A673 (cell line): Measurements from ENCODE around the gene SYNJ1. TPM values are rescaled to one million over a fixed set of nuclear protein-coding genes. Genes with fewer than 3 reads are reported as not detected.

Experiments
- BruUV-seq: library from RNA; stranded (reverse); fragments of 400-500 nt; replicated peaks from 2 replicates; lab custom pipeline; 2021; lab: Mats Ljungman, UMichigan
- CTCF ChIA-PET: fragments of 300-600 bp; sonication (Branson Sonifier 250); formaldehyde crosslinking; loops from one replicate; lab custom pipeline; 2022; ENCODE audit warnings: antibody characterized with exemption; lab: Charles Lee
- POLR2A ChIA-PET: fragments of 300-600 bp; sonication (Branson Sonifier 250); formaldehyde crosslinking; loops from one replicate; lab custom pipeline; 2022; ENCODE audit warnings: antibody characterized with exemption; ENCODE audit not compliant: low non-redundant PET; lab: Charles Lee
- DNase-seq: peaks from one replicate; pipeline ENCODE4 v3.0.0-alpha.2; 2015; ENCODE audit warnings: low spot score
- H3K27ac ChIP-seq: fragments of 200-600 bp; sonication (generic); 2 replicates; pipeline ENCODE4 v1.5.1; 2016; ENCODE audit warnings: mixed run types, low read depth, mild to moderate bottlenecking, mixed read lengths, antibody characterized with exemption, low read length; ENCODE audit not compliant: poor library complexity, severe bottlenecking
- H3K27me3 ChIP-seq: fragments of 200-600 bp; sonication (generic); replicated peaks from 2 replicates; pipeline ENCODE4 v1.6.1; 2017; ENCODE audit warnings: mixed run types, low read depth, mild to moderate bottlenecking, mixed read lengths, antibody characterized with exemption, low read length; ENCODE audit not compliant: insufficient read depth, poor library complexity
- H3K36me3 ChIP-seq: fragments of 200-600 bp; sonication (generic); 2 replicates; pipeline ENCODE4 v1.6.1; 2016; ENCODE audit warnings: mixed run types, mild to moderate bottlenecking, mixed read lengths, antibody characterized with exemption, low read length; ENCODE audit not compliant: insufficient read depth, poor library complexity, severe bottlenecking
- H3K4me1 ChIP-seq: fragments of 200-600 bp; sonication (generic); 2 replicates; pipeline ENCODE4 v1.6.1; 2017; ENCODE audit warnings: mixed run types, mild to moderate bottlenecking, mixed read lengths, antibody characterized with exemption, low read length; ENCODE audit not compliant: insufficient read depth, poor library complexity, severe bottlenecking
- H3K4me3 ChIP-seq: fragments of 200-600 bp; sonication (generic); 2 replicates; pipeline ENCODE4 v1.5.1; 2016; ENCODE audit warnings: low read depth, mixed run types, mild to moderate bottlenecking, mixed read lengths, low read length; ENCODE audit not compliant: poor library complexity, severe bottlenecking
- H3K9me3 ChIP-seq: fragments of 200-600 bp; sonication (generic); 2 replicates; pipeline ENCODE4 v1.6.1; 2016; ENCODE audit warnings: mixed run types, low read depth, mild to moderate bottlenecking, mixed read lengths, antibody characterized with exemption, low read length; ENCODE audit not compliant: poor library complexity, severe bottlenecking
- EZH2 ChIP-seq: fragments of 200-600 bp; sonication (generic); IDR thresholded peaks from 2 replicates; pipeline ENCODE4 v1.6.1; 2017; ENCODE audit warnings: borderline replicate concordance, low read depth, mild to moderate bottlenecking, mixed read lengths, antibody characterized with exemption, low read length; ENCODE audit not compliant: poor library complexity, severe bottlenecking
- intact Hi-C: fragments of 100-400 bp; cut with micrococcal nuclease; formaldehyde crosslinking; loops from one replicate; pipeline ENCODE4 v1.10.0; 2022; ENCODE audit not compliant: unreplicated experiment
- total RNA-seq: library from RNA; stranded (reverse); gene quantifications from 2 replicates; pipeline ENCODE4 v1.2.3, GENCODE V29; 2021
- TF ChIP-seq, protein P1 (sequence below): fragments of 300-800, 200-600 bp; sonication (generic); conservative IDR thresholded peaks from 2 replicates; pipeline ENCODE4 v1.5.1; 2017; ENCODE audit warnings: low read depth, mild to moderate bottlenecking, antibody characterized with exemption, low read length, moderate library complexity, mixed read lengths

The SYNJ1 gene
- total RNA-seq, 1 experiment from 2014 or later: 17.1 TPM

DNA sequence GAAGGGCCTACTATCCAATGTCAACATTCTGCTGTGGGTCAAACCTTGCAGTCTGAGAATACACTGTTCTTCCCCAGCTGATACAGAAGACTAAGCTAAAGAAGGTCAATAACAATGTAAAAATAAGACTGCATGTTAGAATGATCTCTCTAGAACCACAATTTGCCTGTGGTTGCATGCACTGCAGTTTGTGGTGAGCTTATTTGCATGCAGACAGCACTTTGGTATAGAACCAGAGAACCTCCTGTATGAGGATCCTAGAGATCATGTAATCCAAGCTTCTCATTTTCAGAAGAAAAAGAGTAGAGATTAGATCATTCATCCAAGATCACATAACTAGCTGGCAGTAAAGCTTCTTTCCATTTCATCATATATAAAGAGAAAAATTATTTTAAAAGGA, 15.8 kb downstream of the SYNJ1 start:
- Histone ChIP-seq H3K27me3 (no peaks in the 10 kb centered on the region), H3K36me3 (no peaks in the 10 kb centered on the region), H3K9me3 (no peaks in the 10 kb centered on the region), H3K4me1 (no peaks in the 10 kb centered on the region), H3K4me3 (no peak overlapping the region), H3K27ac (no peak overlapping the region)
- no TSS peak for BruUV-seq
- DNase-seq: no peak
- intact Hi-C loops: no loop called here
- ChIA-PET CTCF (no interaction called here), POLR2A (no interaction called here)
- TF ChIP-seq, protein P1, sequence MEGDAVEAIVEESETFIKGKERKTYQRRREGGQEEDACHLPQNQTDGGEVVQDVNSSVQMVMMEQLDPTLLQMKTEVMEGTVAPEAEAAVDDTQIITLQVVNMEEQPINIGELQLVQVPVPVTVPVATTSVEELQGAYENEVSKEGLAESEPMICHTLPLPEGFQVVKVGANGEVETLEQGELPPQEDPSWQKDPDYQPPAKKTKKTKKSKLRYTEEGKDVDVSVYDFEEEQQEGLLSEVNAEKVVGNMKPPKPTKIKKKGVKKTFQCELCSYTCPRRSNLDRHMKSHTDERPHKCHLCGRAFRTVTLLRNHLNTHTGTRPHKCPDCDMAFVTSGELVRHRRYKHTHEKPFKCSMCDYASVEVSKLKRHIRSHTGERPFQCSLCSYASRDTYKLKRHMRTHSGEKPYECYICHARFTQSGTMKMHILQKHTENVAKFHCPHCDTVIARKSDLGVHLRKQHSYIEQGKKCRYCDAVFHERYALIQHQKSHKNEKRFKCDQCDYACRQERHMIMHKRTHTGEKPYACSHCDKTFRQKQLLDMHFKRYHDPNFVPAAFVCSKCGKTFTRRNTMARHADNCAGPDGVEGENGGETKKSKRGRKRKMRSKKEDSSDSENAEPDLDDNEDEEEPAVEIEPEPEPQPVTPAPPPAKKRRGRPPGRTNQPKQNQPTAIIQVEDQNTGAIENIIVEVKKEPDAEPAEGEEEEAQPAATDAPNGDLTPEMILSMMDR: no peak
- TF ChIP-seq EZH2: no peak

DNA sequence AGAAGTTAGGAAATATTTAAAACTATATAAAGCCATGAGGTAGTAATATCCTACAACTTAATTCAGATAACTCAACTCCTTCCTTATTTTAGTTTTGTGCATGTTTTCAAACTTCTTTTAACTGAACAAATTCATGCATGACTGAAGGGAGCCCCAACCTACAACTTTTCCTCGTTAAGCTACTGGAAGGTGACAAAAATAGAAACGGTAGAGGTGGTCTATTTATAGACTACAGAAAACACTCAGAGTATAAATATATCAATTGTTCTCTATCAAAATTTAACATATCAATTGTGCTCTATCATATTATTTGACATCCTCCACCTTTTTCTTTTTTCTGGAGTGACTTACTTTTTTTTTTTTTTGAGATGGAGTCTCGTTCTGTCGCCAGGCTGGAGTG, 16.8 kb downstream of the SYNJ1 start:
- Histone ChIP-seq H3K27ac (no peak overlapping the region), H3K36me3 (no peaks in the 10 kb centered on the region), H3K9me3 (no peaks in the 10 kb centered on the region), H3K27me3 (no peaks in the 10 kb centered on the region), H3K4me3 (no peak overlapping the region), H3K4me1 (no peaks in the 10 kb centered on the region)
- intact Hi-C loops: no loop called here
- no peak for DNase-seq
- TF ChIP-seq EZH2: no peak
- TF ChIP-seq, protein P1: no peak
- BruUV-seq: no TSS peak
- ChIA-PET CTCF (no interaction called here), POLR2A (interaction anchor here (0.7 kb wide), 1 partner anchor 803 kb away, joined by 3 read pairs; no protein-coding TSS in a partner anchor)

DNA sequence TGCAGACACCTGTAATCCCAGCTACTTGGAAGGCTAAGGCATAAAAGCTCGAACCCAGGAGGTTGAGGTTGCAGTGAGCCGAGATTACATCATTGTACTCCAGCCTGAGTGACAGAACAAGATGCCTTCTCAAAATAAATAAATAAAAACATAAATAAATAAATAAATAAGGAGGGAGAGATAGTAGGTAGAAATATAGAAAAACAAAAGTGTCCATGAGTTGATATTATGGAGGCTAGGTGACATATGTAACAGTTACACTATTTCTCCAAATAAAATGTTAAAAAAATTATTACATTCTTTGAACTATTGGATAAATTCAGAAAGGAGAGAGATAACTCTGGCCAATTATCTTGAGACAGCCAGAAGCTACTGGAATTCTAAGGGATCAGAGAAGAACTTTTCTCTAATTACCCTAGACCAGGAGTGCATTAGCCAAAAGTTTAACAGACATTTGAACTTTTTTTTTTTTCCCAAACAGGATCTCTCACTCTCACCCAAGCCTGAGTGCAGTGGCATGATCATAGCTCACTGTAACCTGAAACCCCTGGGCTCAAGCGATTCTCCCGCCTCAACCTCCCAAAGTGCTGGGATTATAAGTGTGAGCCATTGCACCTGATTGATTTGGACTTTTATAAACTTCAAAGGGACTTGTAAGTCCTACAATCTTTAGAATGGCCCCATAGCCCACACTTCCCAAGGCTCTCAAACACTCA, 17.6 kb downstream of the SYNJ1 start:
- Histone ChIP-seq H3K9me3 (no peaks in the 10 kb centered on the region), H3K4me3 (no peak overlapping the region), H3K27ac (no peak overlapping the region), H3K27me3 (no peaks in the 10 kb centered on the region), H3K4me1 (no peaks in the 10 kb centered on the region), H3K36me3 (no peaks in the 10 kb centered on the region)
- ChIA-PET CTCF (no interaction called here), POLR2A (interaction anchor here (0.7 kb wide), 1 partner anchor 803 kb away, joined by 3 read pairs; no protein-coding TSS in a partner anchor)
- intact Hi-C loops: no loop called here
- TF ChIP-seq EZH2: no peak
- TF ChIP-seq, protein P1: no peak
- BruUV-seq: no TSS peak
- DNase-seq: no peak
